SW480 (cell line): ENCODE data around the gene TSC2.
"Not testable (repeated sequence)": the region's sequence is repeated elsewhere in the genome, so short reads cannot be mapped to it uniquely, and the experiment has no call there.

Source experiments
- DNase-seq: peaks from one replicate; pipeline ENCODE4 v3.0.0-alpha.2; 2016; ENCODE audit warnings: low spot score

TSC2 gene

GRCh38 chr16:2009791-2010510 lies 37.8 kb upstream of the TSC2 start, which contains the start of gene ZNF598:
Gene ZNF598, minus strand, starts transcription at chr16:2009821.
- peak; percentile 85 for DNase-seq

- not testable (repeated sequence) for DNase-seq
Measured at GRCh38 chr16:2011726-2012125, 36.1 kb upstream of the TSC2 start.

- no peak for DNase-seq
Measured at GRCh38 chr16:2013527-2013926, 34.3 kb upstream of the TSC2 start.

- peak; percentile 80 for DNase-seq
Measured at GRCh38 chr16:2015117-2015946, 32.5 kb upstream of the TSC2 start.

- no peak for DNase-seq
Measured at GRCh38 chr16:2015947-2016208, 31.9 kb upstream of the TSC2 start.

- no peak for DNase-seq
Measured at GRCh38 chr16:2016407-2016922, 31.3 kb upstream of the TSC2 start.

GRCh38 chr16:2019518-2019920 lies 28.3 kb upstream of the TSC2 start, which contains the start of gene NPW:
Gene NPW, plus strand, starts transcription at chr16:2019785.
- no peak for DNase-seq

GRCh38 chr16:2019921-2020831 lies 27.6 kb upstream of the TSC2 start:
- DNase-seq, result no peak

GRCh38 chr16:2022723-2023091 lies 25.1 kb upstream of the TSC2 start:
- DNase-seq, result no peak

GRCh38 chr16:2023092-2024031 lies 24.4 kb upstream of the TSC2 start:
- peak; percentile 75 for DNase-seq

- DNase-seq, result no peak
Measured at GRCh38 chr16:2024032-2024420, 23.8 kb upstream of the TSC2 start.

GRCh38 chr16:2025251-2025650 lies 22.5 kb upstream of the TSC2 start:
- no peak for DNase-seq

GRCh38 chr16:2025878-2026460 lies 21.8 kb upstream of the TSC2 start:
- DNase-seq, result no peak

- no peak for DNase-seq
Measured at GRCh38 chr16:2026461-2027023, 21.2 kb upstream of the TSC2 start, which contains the start of gene NHERF2. Gene NHERF2, plus strand, starts transcription at chr16:2026902. Its CDS starts 104 bp downstream, at chr16:2027006.

GRCh38 chr16:2027024-2028010 lies 20.5 kb upstream of the TSC2 start:
- no peak for DNase-seq

- no peak for DNase-seq
Measured at GRCh38 chr16:2028146-2028545, 19.6 kb upstream of the TSC2 start.

- no peak for DNase-seq
Measured at GRCh38 chr16:2028620-2029220, 19.1 kb upstream of the TSC2 start.

- no peak for DNase-seq
Measured at GRCh38 chr16:2029350-2029749, 18.4 kb upstream of the TSC2 start.

- DNase-seq, result no peak
Measured at GRCh38 chr16:2030036-2030435, 17.7 kb upstream of the TSC2 start.
